Naive thymus-derived CD4-positive, alpha-beta T cell (primary cell): Measurements from ENCODE around the gene ACADM. TPM values are rescaled to one million over a fixed set of nuclear protein-coding genes. Genes with fewer than 3 reads are reported as not detected.

Source experiments
- ATAC-seq: fragments of 150-1000 bp; cut with Tn5 transposase; 2 replicates; pipeline ENCODE4 v1.10.0; 2021; ENCODE audit warnings: mild to moderate bottlenecking, moderate library complexity
- CTCF ChIA-PET: fragments of 350-600 bp; sonication (Branson Sonifier 250); formaldehyde crosslinking; loops from one replicate; lab custom pipeline; 2021; ENCODE audit warnings: antibody characterized with exemption; lab: Charles Lee
- POLR2A ChIA-PET: fragments of 350-600 bp; sonication (Branson Sonifier 250); formaldehyde crosslinking; loops from one replicate; lab custom pipeline; 2021; ENCODE audit warnings: antibody characterized with exemption, inconsistent platforms; lab: Charles Lee
- DNase-seq, 9 donors: peaks; one replicate each; pipeline versions ENCODE4 v3.0.0 to v3.0.0-alpha.2; 2020 to 2022; ENCODE audit warnings: mixed read lengths in 1 of 9
- H3K27ac ChIP-seq: one replicate; pipeline ENCODE4 v1.7.0; 2013; ENCODE audit warnings: mild to moderate bottlenecking, low read depth, low read length, moderate library complexity
- H3K27me3 ChIP-seq, 2 donors: one replicate each; pipeline ENCODE4 v1.7.0; 2013; ENCODE audit warnings: low read length in 2 of 2, mild to moderate bottlenecking in 2 of 2, moderate library complexity in 2 of 2; ENCODE audit not compliant: control insufficient read depth in 2 of 2, insufficient read depth in 2 of 2
- H3K36me3 ChIP-seq, 3 experiments: 1 replicate in 2 of 3; 2 replicates in 1 of 3; pipeline ENCODE4 v1.7.0; 2013; ENCODE audit warnings: low read length in 3 of 3, mild to moderate bottlenecking in 3 of 3, moderate library complexity in 1 of 3; ENCODE audit not compliant: insufficient read depth in 3 of 3, control insufficient read depth in 2 of 3
- H3K4me1 ChIP-seq, 2 donors: one replicate each; pipeline ENCODE4 v1.7.0; 2013; ENCODE audit warnings: low read length in 2 of 2, mild to moderate bottlenecking in 2 of 2, moderate library complexity in 1 of 2; ENCODE audit not compliant: control insufficient read depth in 2 of 2, insufficient read depth in 2 of 2
- H3K4me3 ChIP-seq: 2 replicates; pipeline ENCODE4 v1.7.0; 2013; ENCODE audit warnings: mild to moderate bottlenecking, low read length
- H3K9me3 ChIP-seq, 3 experiments: 1 replicate in 2 of 3; 2 replicates in 1 of 3; pipeline ENCODE4 v1.7.0; 2013; ENCODE audit warnings: low read length in 3 of 3; ENCODE audit not compliant: control insufficient read depth in 2 of 3
- H3K27ac Mint-ChIP-seq, 9 donors: one replicate each; pipeline ENCODE4 v1.8.0; 2020 to 2022; ENCODE audit warnings: mixed read lengths in 9 of 9, mild to moderate bottlenecking in 8 of 9, moderate library complexity in 5 of 9, inconsistent platforms in 2 of 9
- H3K27me3 Mint-ChIP-seq, 5 donors: one replicate each; pipeline ENCODE4 v1.8.0; 2021 to 2022; ENCODE audit warnings: mixed read lengths in 5 of 5, mild to moderate bottlenecking in 1 of 5
- H3K36me3 Mint-ChIP-seq, 5 donors: one replicate each; pipeline ENCODE4 v1.8.0; 2020 to 2022; ENCODE audit warnings: mixed read lengths in 5 of 5, mild to moderate bottlenecking in 3 of 5, inconsistent platforms in 1 of 5
- H3K4me1 Mint-ChIP-seq, 7 donors: one replicate each; pipeline ENCODE4 v1.8.0; 2020 to 2022; ENCODE audit warnings: mixed read lengths in 7 of 7, mild to moderate bottlenecking in 3 of 7, inconsistent platforms in 1 of 7
- H3K4me3 Mint-ChIP-seq, 10 donors: one replicate each; pipeline ENCODE4 v1.8.0; 2020 to 2022; ENCODE audit warnings: mild to moderate bottlenecking in 10 of 10, mixed read lengths in 10 of 10, moderate library complexity in 6 of 10, inconsistent platforms in 2 of 10
- H3K9me3 Mint-ChIP-seq, 11 donors: one replicate each; pipeline ENCODE4 v1.8.0; 2020 to 2022; ENCODE audit warnings: mixed read lengths in 11 of 11, mild to moderate bottlenecking in 4 of 11, inconsistent platforms in 1 of 11, moderate library complexity in 1 of 11
- intact Hi-C, 2 donors: fragments of 100-400 bp; cut with micrococcal nuclease; formaldehyde crosslinking; loops; one replicate each; pipeline ENCODE4 v1.15.1; 2023
- polyA plus RNA-seq, 2 donors: library from polyadenylated mRNA; unstranded; fragments of 300-500 nt; fragmentation: Illumina TruSeq; gene quantifications; one replicate each; pipeline ENCODE4 v1.2.3, GENCODE V29; 2021
- total RNA-seq, 6 experiments: library from RNA in 5 of 6; stranded (reverse) in 5 of 6; gene quantifications; 1 replicate in 5 of 6; 2 replicates in 1 of 6; pipeline ENCODE4 v1.2.3 and lab custom pipeline; 2021 to 2026

Gene ACADM
- total and polyA plus RNA-seq, 7 experiments from 2014 or later = 11.1 to 67.0 (median 34.9) TPM

DNA sequence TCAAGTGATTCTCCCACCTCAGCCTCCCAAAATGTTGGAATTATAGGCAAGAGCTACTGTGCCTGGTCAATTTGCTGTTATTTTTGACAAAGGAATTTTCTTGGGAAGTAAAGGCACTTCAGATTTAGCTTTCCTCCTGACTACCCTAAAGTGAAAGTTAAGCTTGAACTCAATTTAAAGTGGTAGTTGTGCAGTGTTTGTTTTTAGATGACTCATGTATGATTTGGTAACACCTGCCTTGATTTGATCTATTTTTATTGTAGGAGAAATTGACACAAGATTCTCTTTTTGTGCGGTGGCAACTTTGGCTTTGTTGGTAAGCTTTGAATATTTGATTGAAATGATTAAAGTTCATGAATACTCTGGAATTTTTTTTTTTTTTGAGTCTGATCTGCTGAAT, 66.5 kb downstream of the ACADM start:
- peak overlapping the region; percentile 40 for H3K27ac ChIP-seq
- intact Hi-C loops = no loop called here
- Mint-ChIP-seq H3K9me3 (no peaks in the 10 kb centered on the region), H3K4me1 (peaks cover 48 to 63% (median 57%) of the 10 kb centered on the region in 7 donors), H3K36me3 (peaks cover 4 to 57% (median 32%) of the 10 kb centered on the region in 5 donors), H3K27me3 (no peaks in the 10 kb centered on the region), H3K4me3 (peak overlapping the region in 8 of 10 donors; percentile 3 to 97 (median 36)), H3K27ac (peak overlapping the region in 8 of 9 donors; percentile 14 to 98 (median 76))
- ChIA-PET POLR2A (interaction anchor here (0.6 to 2.0 kb wide), 2 partner anchors 9 to 471 kb away, joined by 4 to 9 read pairs; no protein-coding TSS in a partner anchor), CTCF (no interaction called here)
- peaks cover 13 to 62% (median 18%) of the 10 kb centered on the region in 3 experiments for H3K36me3 ChIP-seq
- peaks cover 38 to 41% of the 10 kb centered on the region in 2 donors for H3K4me1 ChIP-seq
- DNase-seq (no peak), ATAC-seq (no peak)
- no peaks in the 10 kb centered on the region for H3K27me3 ChIP-seq
- H3K4me3 ChIP-seq = no peak overlapping the region
- H3K9me3 ChIP-seq = no peaks in the 10 kb centered on the region

DNA sequence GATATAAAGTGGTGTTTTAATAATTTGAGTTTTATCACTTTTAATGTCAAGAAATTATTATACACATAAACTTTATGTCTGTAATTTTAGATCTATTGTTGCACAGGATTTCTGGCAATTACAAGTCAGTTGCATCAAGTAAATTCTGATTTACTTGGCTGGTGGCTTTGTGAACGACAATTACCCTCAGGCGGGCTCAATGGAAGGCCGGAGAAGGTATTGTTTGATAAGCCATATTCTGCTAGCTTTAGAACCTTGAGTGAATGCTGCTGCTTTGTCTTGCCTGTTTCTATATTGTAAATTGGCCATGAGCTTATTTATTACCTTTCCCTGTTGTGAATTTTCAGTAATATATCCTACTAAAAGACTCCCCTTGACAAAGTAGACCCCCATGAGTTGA, 67.6 kb downstream of the ACADM start:
- ATAC-seq (no peak), DNase-seq (no peak)
- Mint-ChIP-seq H3K27me3 (no peaks in the 10 kb centered on the region), H3K9me3 (no peaks in the 10 kb centered on the region), H3K4me3 (no peak overlapping the region), H3K4me1 (peaks cover 42 to 59% (median 55%) of the 10 kb centered on the region in 7 donors), H3K27ac (peak overlapping the region in 2 of 9 donors; percentile 74 to 97), H3K36me3 (peaks cover 9 to 55% (median 37%) of the 10 kb centered on the region in 5 donors)
- CTCF ChIA-PET = no interaction called here
- H3K4me3 ChIP-seq = no peak overlapping the region
- intact Hi-C loops = no loop called here
- H3K4me1 ChIP-seq = peaks cover 38 to 41% of the 10 kb centered on the region in 2 donors
- POLR2A ChIA-PET = no interaction called here
- peak overlapping the region; percentile 1 for H3K27ac ChIP-seq
- no peaks in the 10 kb centered on the region for H3K9me3 ChIP-seq
- peaks cover 13 to 73% (median 18%) of the 10 kb centered on the region in 3 experiments for H3K36me3 ChIP-seq
- no peaks in the 10 kb centered on the region for H3K27me3 ChIP-seq

DNA sequence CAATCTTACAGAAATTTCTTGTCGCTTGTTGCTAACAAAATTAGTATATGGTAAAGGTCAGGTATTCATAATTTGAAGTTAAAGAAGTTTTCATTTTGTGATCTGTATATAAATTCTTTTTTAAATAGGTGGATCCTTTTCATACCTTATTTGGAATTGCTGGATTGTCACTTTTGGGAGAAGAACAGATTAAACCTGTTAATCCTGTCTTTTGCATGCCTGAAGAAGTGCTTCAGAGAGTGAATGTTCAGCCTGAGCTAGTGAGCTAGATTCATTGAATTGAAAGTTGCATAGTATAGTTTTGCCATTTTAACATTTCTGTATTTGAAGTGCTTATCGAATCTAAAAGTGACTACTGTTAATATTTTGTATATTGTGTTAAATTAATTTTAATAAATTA, 69.9 kb downstream of the ACADM start:
- Mint-ChIP-seq H3K4me3 (no peak overlapping the region), H3K27me3 (no peaks in the 10 kb centered on the region), H3K27ac (no peak overlapping the region), H3K36me3 (peaks cover 13 to 56% (median 36%) of the 10 kb centered on the region in 5 donors), H3K4me1 (peaks cover 24 to 42% (median 34%) of the 10 kb centered on the region in 7 donors), H3K9me3 (no peaks in the 10 kb centered on the region)
- H3K27me3 ChIP-seq = no peaks in the 10 kb centered on the region
- H3K4me3 ChIP-seq = no peak overlapping the region
- DNase-seq (no peak), ATAC-seq (no peak)
- peaks cover 19 to 21% of the 10 kb centered on the region in 2 donors for H3K4me1 ChIP-seq
- peaks cover 13 to 66% (median 18%) of the 10 kb centered on the region in 3 experiments for H3K36me3 ChIP-seq
- POLR2A ChIA-PET = no interaction called here
- intact Hi-C loops = no loop called here
- no peaks in the 10 kb centered on the region for H3K9me3 ChIP-seq
- CTCF ChIA-PET = no interaction called here
- no peak overlapping the region for H3K27ac ChIP-seq

DNA sequence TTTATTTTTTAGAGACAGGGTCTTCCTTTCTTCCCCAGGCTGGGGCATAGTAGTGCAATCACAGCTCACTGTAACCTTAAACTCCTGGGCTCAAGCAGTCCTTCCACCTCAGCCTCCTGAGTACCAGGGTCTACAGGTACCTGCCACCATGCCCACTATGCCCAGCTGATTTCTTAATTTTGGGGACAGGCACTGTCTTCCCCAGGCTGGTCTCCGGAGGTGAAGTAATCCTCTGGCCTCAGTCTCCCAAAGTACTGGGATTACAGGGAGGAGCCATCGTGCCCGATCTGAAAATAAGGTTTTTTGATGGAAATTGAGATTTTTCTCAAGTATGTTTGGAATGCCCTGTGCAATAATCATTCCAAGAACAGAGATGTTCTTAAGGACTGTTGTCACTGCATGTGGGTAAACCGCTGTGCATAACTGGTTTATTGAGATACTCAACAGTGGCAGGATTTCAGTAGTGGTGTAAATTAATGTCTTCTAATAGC, 71.2 kb downstream of the ACADM start:
- H3K4me3 ChIP-seq = no peak overlapping the region
- H3K9me3 Mint-ChIP-seq = no peaks in the 10 kb centered on the region
- H3K4me1 Mint-ChIP-seq = peaks cover 12 to 31% (median 21%) of the 10 kb centered on the region in 7 donors
- no peak for DNase-seq
- peaks cover 7 to 8% of the 10 kb centered on the region in 2 donors for H3K4me1 ChIP-seq
- H3K27me3 Mint-ChIP-seq = no peaks in the 10 kb centered on the region
- H3K36me3 Mint-ChIP-seq = peaks cover 13 to 51% (median 33%) of the 10 kb centered on the region in 5 donors
- intact Hi-C loops = no loop called here
- ChIA-PET CTCF (no interaction called here), POLR2A (interaction anchor here (0.6 kb wide), 1 partner anchor 48 kb away, joined by 4 read pairs; no protein-coding TSS in a partner anchor)
- no peak overlapping the region for H3K4me3 Mint-ChIP-seq
- no peak for ATAC-seq
- no peaks in the 10 kb centered on the region for H3K27me3 ChIP-seq
- peak overlapping the region in 3 of 9 donors; percentile 5 to 34 (median 14) for H3K27ac Mint-ChIP-seq
- H3K9me3 ChIP-seq = no peaks in the 10 kb centered on the region
- H3K27ac ChIP-seq = no peak overlapping the region
- peaks cover 4 to 56% (median 18%) of the 10 kb centered on the region in 3 experiments for H3K36me3 ChIP-seq

DNA sequence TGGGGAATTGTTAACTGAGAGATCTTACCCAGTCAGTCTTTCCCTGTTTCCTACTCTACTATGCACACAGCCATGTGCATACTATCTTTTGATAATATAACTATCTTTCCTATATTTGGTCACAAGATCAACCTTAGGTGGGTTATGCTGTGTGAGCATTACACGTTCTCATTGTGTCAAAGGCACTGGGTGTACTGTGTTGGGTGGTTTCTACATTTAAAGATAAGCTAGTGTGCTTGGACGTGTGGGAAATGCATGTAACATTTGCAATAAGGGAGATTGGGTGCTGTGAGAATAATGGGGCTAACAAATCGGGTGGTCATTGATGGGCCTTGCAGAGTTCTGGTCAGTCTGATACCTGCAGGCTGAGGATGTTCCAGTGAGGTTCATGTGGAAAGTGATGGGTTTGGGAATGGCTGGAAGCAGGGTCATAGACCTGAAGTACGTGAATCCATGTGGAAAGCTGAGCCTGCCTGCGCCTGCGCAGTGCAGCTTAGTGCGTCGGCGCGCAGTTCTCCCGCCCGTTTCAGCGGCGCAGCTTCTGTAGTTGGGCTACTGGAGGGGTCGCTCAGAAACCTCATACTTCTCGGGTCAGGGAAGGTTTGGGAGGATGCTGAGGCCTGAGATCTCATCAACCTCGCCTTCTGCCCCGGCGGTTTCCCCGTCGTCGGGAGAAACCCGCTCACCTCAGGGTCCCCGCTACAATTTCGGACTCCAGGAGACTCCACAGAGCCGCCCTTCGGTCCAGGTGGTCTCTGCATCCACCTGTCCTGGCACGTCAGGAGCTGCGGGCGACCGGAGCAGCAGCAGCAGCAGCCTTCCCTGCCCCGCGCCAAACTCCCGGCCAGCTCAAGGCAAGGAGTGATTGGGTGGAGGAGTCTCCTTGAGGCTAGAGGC, 72.1 kb downstream of the ACADM start, which contains the start of gene MSH4:
TSS of gene MSH4 (plus strand) at position 507 of the 897 bp plus-strand sequence. CDS start at position 611, 104 bp downstream.
- peaks cover 9 to 44% (median 25%) of the 10 kb centered on the region in 5 donors for H3K36me3 Mint-ChIP-seq

DNA sequence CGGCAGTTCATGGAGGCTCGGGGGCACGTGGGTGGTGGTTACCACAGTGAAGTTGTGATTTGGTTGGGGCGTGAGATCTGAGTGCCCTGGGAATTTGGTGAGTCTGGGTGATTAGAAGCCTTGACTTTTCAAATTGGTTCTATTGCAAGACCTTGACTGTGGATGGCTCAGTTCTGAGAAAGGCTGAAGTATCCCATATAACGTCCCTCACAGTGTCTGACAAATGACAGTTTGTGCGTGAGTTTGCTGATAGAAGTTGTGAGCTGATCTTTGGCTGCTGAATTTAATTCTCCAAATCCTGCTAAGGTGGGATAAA, 72.7 kb downstream of the ACADM start:
- ATAC-seq = no peak
- Histone ChIP-seq H3K4me1 (no peaks in the 10 kb centered on the region), H3K9me3 (no peaks in the 10 kb centered on the region), H3K4me3 (no peak overlapping the region), H3K36me3 (peaks cover 4 to 42% (median 4%) of the 10 kb centered on the region in 3 experiments), H3K27ac (no peak overlapping the region), H3K27me3 (no peaks in the 10 kb centered on the region)
- no peak for DNase-seq
- Mint-ChIP-seq H3K9me3 (no peaks in the 10 kb centered on the region), H3K4me1 (peaks cover 0 to 22% (median 9%) of the 10 kb centered on the region in 7 donors), H3K4me3 (no peak overlapping the region), H3K36me3 (peaks cover 7 to 39% (median 22%) of the 10 kb centered on the region in 5 donors), H3K27ac (peak overlapping the region in 2 of 9 donors; percentile 36 to 44), H3K27me3 (no peaks in the 10 kb centered on the region)
- intact Hi-C loops = no loop called here
- ChIA-PET POLR2A (no interaction called here), CTCF (no interaction called here)

More for the DNA sequence above, 72.1 kb downstream of the ACADM start, which contains the start of gene MSH4:
- Mint-ChIP-seq H3K4me3 (no peak within 1 kb of the TSS), H3K4me1 (peaks cover 4 to 22% (median 13%) of the 10 kb centered on the region in 7 donors), H3K9me3 (no peaks in the 10 kb centered on the region), H3K27ac (peak within 1 kb of the TSS in 6 of 9 donors; percentile 4 to 44 (median 30)), H3K27me3 (no peaks in the 10 kb centered on the region)
- Histone ChIP-seq H3K27ac (no peak within 1 kb of the TSS), H3K27me3 (no peaks in the 10 kb centered on the region), H3K4me1 (peaks cover 0 to under 1% of the 10 kb centered on the region in 2 donors), H3K36me3 (peaks cover 4 to 47% (median 10%) of the 10 kb centered on the region in 3 experiments), H3K4me3 (no peak within 1 kb of the TSS), H3K9me3 (no peaks in the 10 kb centered on the region)
- POLR2A ChIA-PET = interaction anchor here (0.5 kb wide), 1 partner anchor 84 kb away, joined by 3 read pairs; no protein-coding TSS in a partner anchor
- CTCF ChIA-PET = no interaction called here
- ATAC-seq (peak; percentile 29), DNase-seq (no peak)
- intact Hi-C loops = no loop called here
